Epithelial cell of proximal tubule (primary cell): Measurements from ENCODE around the gene SCNN1A. TPM values are rescaled to one million over a fixed set of nuclear protein-coding genes. Genes with fewer than 3 reads are reported as not detected.

Source experiments
- DNase-seq: peaks from one replicate; pipeline ENCODE4 v3.0.0-alpha.2; 2011; ENCODE audit warnings: low read depth
- H3K4me3 ChIP-seq: 2 replicates; pipeline ENCODE4 v1.5.1; 2011; ENCODE audit warnings: low read depth, mild to moderate bottlenecking, low read length
- CTCF ChIP-seq: conservative IDR thresholded peaks from 2 replicates; pipeline ENCODE4 v1.5.1; 2012; ENCODE audit warnings: low read depth, mild to moderate bottlenecking, low read length
- total RNA-seq: library from RNA; depleted of rRNA; stranded (reverse); fragments of >200 nt; gene quantifications from 2 replicates; pipeline ENCODE4 v1.2.3, GENCODE V29; 2015

The SCNN1A gene
- total RNA-seq, 1 donor from 2014 or later: 52.2 TPM

GRCh38 chr12:6407236-6407954 lies 32.0 kb upstream of the SCNN1A start:
- no peak for TF ChIP-seq CTCF
- no peak overlapping the region for H3K4me3 ChIP-seq
- DNase-seq: no peak

- no peak for DNase-seq
- no peak overlapping the region for H3K4me3 ChIP-seq
- no peak for TF ChIP-seq CTCF
Observed at GRCh38 chr12:6405963-6406362, 30.6 kb upstream of the SCNN1A start.

GRCh38 chr12:6404390-6404789 lies 29.0 kb upstream of the SCNN1A start:
- DNase-seq: no peak
- no peak for TF ChIP-seq CTCF

DNA sequence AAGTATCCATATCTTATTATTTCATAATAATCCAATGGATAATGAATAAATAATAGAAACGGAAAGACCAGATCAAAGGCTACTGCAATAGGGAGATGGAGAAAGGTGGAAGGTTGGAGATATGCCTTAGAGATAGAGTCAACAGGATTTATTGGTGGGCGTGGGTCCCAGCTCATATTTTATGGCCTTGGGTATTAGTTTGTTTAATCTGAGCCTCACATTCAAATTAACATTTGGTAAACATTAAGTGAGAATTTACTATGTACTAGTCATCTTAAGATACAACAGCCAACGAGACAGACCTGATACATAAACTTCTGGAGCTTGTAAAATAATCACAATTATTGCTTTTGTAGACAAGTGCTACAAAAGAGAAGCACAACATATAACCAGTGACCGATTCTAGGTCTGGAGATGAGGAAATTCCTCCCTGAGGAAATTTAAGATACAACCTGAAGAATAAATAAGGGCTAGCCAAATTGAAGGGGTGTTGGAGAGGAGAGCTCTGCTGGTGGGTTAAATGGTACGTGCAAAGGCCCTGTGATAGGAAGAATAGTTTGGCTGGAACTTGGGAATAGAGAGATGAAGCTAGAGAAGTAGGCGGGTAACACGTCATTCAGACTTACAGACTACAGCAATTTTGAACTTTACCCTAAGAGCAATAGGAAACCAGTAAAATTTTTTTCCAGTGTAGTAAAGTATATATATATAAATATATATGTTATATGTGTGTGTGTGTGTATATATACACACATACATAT lies 24.7 kb upstream of the SCNN1A start:
- no peak for TF ChIP-seq CTCF
- H3K4me3 ChIP-seq: no peak overlapping the region
- DNase-seq: no peak

More at GRCh38 chr12:6404390-6404789, 29.0 kb upstream of the SCNN1A start:
- H3K4me3 ChIP-seq: no peak overlapping the region

- DNase-seq: no peak
- no peak for TF ChIP-seq CTCF
- no peak overlapping the region for H3K4me3 ChIP-seq
Observed at GRCh38 chr12:6396031-6396430, 20.7 kb upstream of the SCNN1A start.

DNA sequence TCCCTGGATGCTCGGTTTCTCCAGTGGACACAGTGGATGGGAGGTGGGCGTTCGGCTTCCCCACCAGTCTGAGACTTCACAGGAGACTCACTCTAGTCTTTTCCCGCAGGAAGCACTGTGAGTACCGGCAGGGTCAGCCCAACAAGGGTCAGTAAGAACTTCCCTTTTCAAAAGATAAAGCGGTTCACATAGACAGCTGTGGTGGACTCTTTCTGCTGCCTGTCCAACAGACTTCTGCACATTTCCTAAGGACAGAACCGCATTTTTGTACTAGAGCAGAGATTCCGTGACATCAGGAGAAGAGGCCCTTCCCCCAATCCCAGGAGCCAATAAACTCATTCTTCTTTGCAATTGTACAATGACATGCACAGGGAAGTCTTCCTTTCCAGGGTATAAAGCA lies 19.0 kb upstream of the SCNN1A start:
- no peak overlapping the region for H3K4me3 ChIP-seq
- no peak for DNase-seq
- TF ChIP-seq CTCF: no peak

- H3K4me3 ChIP-seq: no peak overlapping the region
- DNase-seq: no peak
- TF ChIP-seq CTCF: no peak
Observed at GRCh38 chr12:6393109-6393508, 17.7 kb upstream of the SCNN1A start.
